NCI-H748 (cell line): ENCODE results near the gene ATP8A1.
A peak's percentile ranks its signal among the peaks of the same experiment; 100 is the strongest.
"Not testable (repeated sequence)": the region's sequence is repeated elsewhere in the genome, so short reads cannot be mapped to it uniquely, and the experiment has no call there.

Experiments used
- DNase-seq: peaks from one replicate; lab custom pipeline; 2025; ENCODE audit not compliant: unreplicated experiment; lab: John Stamatoyannopoulos, UW

ATP8A1 gene

GRCh38 chr4:42377497-42377896 is 279.4 kb downstream of the ATP8A1 start:
- no peak for DNase-seq

GRCh38 chr4:42372303-42372702 is 284.6 kb downstream of the ATP8A1 start:
- DNase-seq, result not testable (repeated sequence)

DNA sequence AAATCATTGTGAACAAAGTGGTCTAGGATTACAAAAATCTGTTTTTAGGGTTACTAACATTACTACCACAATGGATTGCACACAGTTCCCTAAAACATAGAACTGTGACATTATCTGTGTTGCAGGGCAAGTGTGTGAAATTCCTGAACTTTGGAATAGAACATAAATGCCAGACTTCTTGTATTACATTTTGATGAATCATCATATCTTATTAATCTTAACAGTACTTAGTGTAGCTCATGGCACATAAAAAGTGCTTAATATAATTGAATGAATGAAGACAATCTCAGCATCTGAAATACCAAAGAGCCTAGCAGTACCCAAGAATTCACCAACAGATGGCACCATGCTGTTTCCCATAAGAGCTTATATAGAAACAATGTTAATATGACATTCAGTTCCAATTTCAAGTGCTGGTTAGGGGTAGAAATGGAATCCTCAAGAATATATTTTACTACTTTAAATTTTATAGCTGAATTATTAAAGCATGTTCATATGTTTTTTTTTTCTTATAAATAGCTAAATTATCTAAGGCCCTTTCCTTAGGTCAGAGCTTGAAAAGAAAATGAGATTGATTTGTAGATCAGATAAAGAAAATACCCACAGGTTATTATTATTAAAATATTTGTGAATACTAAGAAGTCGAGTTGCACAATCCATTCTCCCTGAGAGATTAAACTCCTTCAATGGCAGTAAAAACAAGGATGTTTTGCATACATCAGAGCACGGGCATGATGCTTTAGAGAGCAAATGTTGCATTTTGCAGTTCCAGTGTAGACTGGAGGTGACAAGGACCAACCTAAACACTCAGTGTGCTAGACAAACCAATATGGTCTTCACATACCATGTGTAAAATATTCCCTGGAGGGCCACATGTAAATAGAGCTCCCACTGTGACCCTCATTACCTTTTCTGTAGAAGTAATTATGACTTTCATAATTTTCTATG is 285.3 kb downstream of the ATP8A1 start:
- DNase-seq, result peak; percentile 22

- no peak for DNase-seq
Observed at GRCh38 chr4:42369489-42369888, 287.4 kb downstream of the ATP8A1 start.

GRCh38 chr4:42366959-42367358 is 289.9 kb downstream of the ATP8A1 start:
- no peak for DNase-seq

- DNase-seq, result no peak
Observed at GRCh38 chr4:42364266-42365053, 292.4 kb downstream of the ATP8A1 start.

DNA sequence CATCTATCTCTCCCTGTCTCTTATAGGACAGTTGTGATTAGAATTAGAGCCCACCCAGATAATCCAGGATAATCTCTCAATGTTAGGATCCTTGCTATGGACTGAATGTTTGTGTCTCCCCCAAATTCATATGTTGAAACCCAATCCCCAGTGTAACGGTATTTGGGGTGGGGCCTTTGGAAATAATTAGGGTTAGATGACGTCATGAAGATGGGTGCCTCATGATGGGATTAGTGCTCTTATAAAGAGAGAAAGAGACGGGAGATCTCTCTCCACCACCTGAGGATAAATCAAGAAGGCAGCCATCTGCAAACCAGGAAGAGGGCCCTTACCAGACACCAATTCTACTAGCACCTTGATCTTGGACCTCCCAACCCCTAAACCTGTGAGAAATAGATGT is 293.3 kb downstream of the ATP8A1 start:
- no peak for DNase-seq

GRCh38 chr4:42362591-42362990 is 294.3 kb downstream of the ATP8A1 start:
- no peak for DNase-seq

DNA sequence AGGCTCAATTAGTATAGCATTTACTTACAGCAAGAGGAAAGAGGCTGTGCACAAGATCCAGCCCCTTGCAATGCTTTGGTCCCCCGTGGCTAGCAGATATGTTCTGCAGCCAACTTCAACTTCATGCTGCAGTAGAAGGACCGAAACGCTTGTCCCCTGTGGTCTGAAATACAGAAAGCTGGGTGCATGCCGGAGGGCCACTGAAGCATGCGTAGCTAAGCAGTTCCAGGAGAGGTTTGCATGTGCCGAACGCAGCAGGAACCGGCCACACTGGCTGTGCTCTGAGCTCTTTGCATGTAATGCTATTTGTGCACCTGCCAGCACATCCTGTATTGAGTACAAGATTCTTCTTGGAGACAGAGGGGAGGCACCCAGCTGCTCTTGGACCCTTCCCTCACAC is 295.4 kb downstream of the ATP8A1 start:
- no peak for DNase-seq

DNA sequence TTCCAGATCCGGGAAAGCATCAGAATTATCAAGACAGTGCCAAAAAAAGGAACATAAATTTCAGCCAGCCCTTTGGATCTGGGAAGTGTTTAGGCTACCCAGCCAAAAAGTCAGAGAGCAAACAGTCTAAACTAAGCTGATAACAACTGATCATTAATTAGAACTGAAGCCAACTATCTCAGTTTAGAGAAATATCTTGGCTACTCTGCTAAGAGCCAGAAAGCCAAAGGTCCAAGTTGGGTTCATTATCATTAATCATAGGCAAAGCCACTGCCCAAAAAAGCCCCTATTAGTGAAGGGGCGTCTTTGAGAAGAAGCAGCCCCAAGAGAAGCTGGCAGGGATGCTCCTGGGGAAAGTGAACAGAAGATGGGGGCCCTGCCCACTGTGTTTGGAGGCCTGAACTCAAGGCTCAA is 296.6 kb downstream of the ATP8A1 start:
- DNase-seq, result no peak

DNA sequence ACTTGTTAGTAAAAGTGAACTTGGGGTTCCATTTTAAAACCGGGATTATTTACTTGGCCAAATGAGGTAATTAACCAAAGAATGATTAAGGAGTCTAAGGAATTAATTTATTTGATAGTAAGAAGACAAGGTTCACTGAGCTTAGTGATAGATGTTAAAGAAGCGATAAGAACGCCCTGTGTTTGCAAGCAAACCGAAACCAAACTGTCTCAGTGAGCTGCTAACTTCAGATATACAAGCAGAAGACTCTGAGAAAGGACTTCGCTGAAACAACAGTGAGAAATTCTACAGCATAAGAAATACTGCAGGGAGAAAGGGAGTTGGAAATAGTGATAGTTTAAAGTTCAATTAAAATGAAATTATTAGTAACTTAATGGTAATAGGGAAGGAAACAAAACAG is 297.2 kb downstream of the ATP8A1 start:
- no peak for DNase-seq
